HepG2 (cell line): ENCODE measurements around the gene GIPC2. TPM values are rescaled to one million over a fixed set of nuclear protein-coding genes. Genes with fewer than 3 reads are reported as not detected.

Experiments
- ATAC-seq: fragments of 200-7000 bp; cut with Tn5 transposase; 3 replicates; pipeline ENCODE4 v1.9.1; 2020; ENCODE audit warnings: mild to moderate bottlenecking, moderate library complexity
- BruUV-seq: library from RNA; stranded (reverse); fragments of 400-500 nt; replicated peaks from 2 replicates; lab custom pipeline; 2021; lab: Mats Ljungman, UMichigan
- CTCF ChIA-PET: fragments of 300-600 bp; formaldehyde crosslinking; extraction: SDS; loops from one replicate; lab custom pipeline; 2021; ENCODE audit warnings: low total read pairs, inconsistent platforms, low intra/inter-chr PET ratio; lab: Yijun Ruan, JAX
- POLR2A ChIA-PET: fragments of 350-600 bp; sonication (Branson Sonifier 250); formaldehyde crosslinking; loops from one replicate; lab custom pipeline; 2020; ENCODE audit warnings: antibody characterized with exemption, inconsistent platforms; lab: Yijun Ruan, JAX
- DNase-seq: peaks from one replicate; pipeline ENCODE4 v3.0.0-alpha.2; 2015; ENCODE audit warnings: low spot score
- FAIRE-seq: peaks from 3 replicates; lab custom pipeline; 2011; peaks lifted over from hg19 to GRCh38; lab: Jason Lieb, UNC
- H2AFZ ChIP-seq: one replicate; pipeline ENCODE4 v1.6.1; 2011; ENCODE audit warnings: low read length, inconsistent platforms
- H3K27ac ChIP-seq: fragments of 300-600 bp; 3 replicates; pipeline ENCODE4 v1.8.0; 2011; ENCODE audit warnings: mixed run types, mild to moderate bottlenecking, mixed read lengths, low read length, inconsistent platforms; ENCODE audit not compliant: insufficient read depth; ENCODE audit errors: extremely low read length
- H3K27me3 ChIP-seq, 2 experiments: fragments of 200-600 bp in 1 of 2; 2 replicates in 1 of 2; 3 replicates in 1 of 2; pipeline versions ENCODE4 v1.6.0 to v1.8.0; 2011; ENCODE audit warnings: low read length in 2 of 2, mild to moderate bottlenecking in 2 of 2, moderate library complexity in 2 of 2, inconsistent platforms in 1 of 2; ENCODE audit not compliant: insufficient read depth in 2 of 2, control insufficient read depth in 1 of 2
- H3K36me3 ChIP-seq, 2 experiments: fragments of 200-600 bp in 1 of 2; replicated peaks in 1 of 2; 2 replicates in 1 of 2; 3 replicates in 1 of 2; pipeline versions ENCODE4 v1.5.1 to v1.8.0; 2011; ENCODE audit warnings: low read length in 2 of 2, inconsistent platforms in 1 of 2; ENCODE audit not compliant: insufficient read depth in 2 of 2, control insufficient read depth in 1 of 2
- H3K4me1 ChIP-seq: 2 replicates; pipeline ENCODE4 v1.5.1; 2012; ENCODE audit warnings: low read length, inconsistent platforms; ENCODE audit not compliant: insufficient read depth
- H3K4me2 ChIP-seq: 2 replicates; pipeline ENCODE4 v1.6.0; 2011; ENCODE audit warnings: low read depth, low read length, inconsistent platforms
- H3K4me3 ChIP-seq, 3 experiments: fragments of 200-600 bp in 1 of 3; sonication (generic), shearing (Covaris generic) in 1 of 3; replicated peaks in 1 of 3; 2 replicates each; pipeline ENCODE4 v1.5.1; 2011 to 2016; ENCODE audit warnings: low read length in 3 of 3, inconsistent platforms in 2 of 3, low read depth in 2 of 3, mild to moderate bottlenecking in 2 of 3, control low read depth in 1 of 3, mixed read lengths in 1 of 3; ENCODE audit not compliant: insufficient read depth in 1 of 3
- H3K79me2 ChIP-seq: one replicate; pipeline ENCODE4 v1.6.1; 2011; ENCODE audit warnings: low read length, inconsistent platforms; ENCODE audit not compliant: insufficient read depth
- H3K9ac ChIP-seq: 2 replicates; pipeline ENCODE4 v1.6.0; 2011; ENCODE audit warnings: mild to moderate bottlenecking, low read depth, low read length, inconsistent platforms; ENCODE audit not compliant: insufficient read depth
- H3K9me3 ChIP-seq: 2 replicates; pipeline ENCODE4 v1.5.1; 2012; ENCODE audit warnings: mild to moderate bottlenecking, low read length
- H4K20me1 ChIP-seq: 2 replicates; pipeline ENCODE4 v1.6.0; 2011; ENCODE audit warnings: inconsistent platforms, mild to moderate bottlenecking, low read length, moderate library complexity; ENCODE audit not compliant: insufficient read depth
- IRF9 ChIP-seq: sonication (generic); formaldehyde crosslinking; IDR thresholded peaks from 2 replicates; pipeline ENCODE4 v1.8.0; 2022; ENCODE audit warnings: missing genetic modification reagents, mild to moderate bottlenecking, borderline replicate concordance
- MAFG ChIP-seq: sonication (generic); formaldehyde crosslinking; IDR thresholded peaks from 2 replicates; pipeline ENCODE4 v1.5.1; 2020; ENCODE audit warnings: mild to moderate bottlenecking, missing genetic modification reagents
- NCOA2 ChIP-seq: sonication (generic); formaldehyde crosslinking; IDR thresholded peaks from 2 replicates; pipeline ENCODE4 v1.8.0; 2022; ENCODE audit warnings: inconsistent platforms
- POLR2G ChIP-seq: fragments of 200-400 bp; formaldehyde crosslinking; IDR thresholded peaks from 2 replicates; pipeline ENCODE4 v1.6.1; 2018; ENCODE audit warnings: mild to moderate bottlenecking, low read depth, low read length, moderate library complexity
- RBM39 ChIP-seq: fragments of 200-400 bp; formaldehyde crosslinking; IDR thresholded peaks from one replicate; pipeline ENCODE4 v1.6.1; 2018; ENCODE audit warnings: antibody characterized with exemption, mild to moderate bottlenecking, low read depth, low read length; ENCODE audit not compliant: poor library complexity, severe bottlenecking
- RNF2 ChIP-seq: fragments of 450-650 bp; conservative IDR thresholded peaks from 2 replicates; pipeline ENCODE4 v1.6.1; 2016; ENCODE audit warnings: low read depth
- TBX2 ChIP-seq: sonication (generic); formaldehyde crosslinking; IDR thresholded peaks from 2 replicates; pipeline ENCODE4 v1.5.0; 2020; ENCODE audit warnings: missing genetic modification reagents, mild to moderate bottlenecking, borderline replicate concordance
- THYN1 ChIP-seq: sonication (generic); formaldehyde crosslinking; IDR thresholded peaks from 2 replicates; pipeline ENCODE4 v1.8.1; 2023; ENCODE audit warnings: low read depth, mild to moderate bottlenecking, moderate library complexity, missing genetic modification reagents, borderline replicate concordance
- TSC22D2 ChIP-seq: sonication (generic); formaldehyde crosslinking; IDR thresholded peaks from 2 replicates; pipeline ENCODE4 v1.5.1; 2020; ENCODE audit warnings: missing genetic modification reagents, mild to moderate bottlenecking, borderline replicate concordance
- ZNF331 ChIP-seq: sonication (generic); formaldehyde crosslinking; IDR thresholded peaks from 2 replicates; pipeline ENCODE4 v1.4.0; 2020; ENCODE audit warnings: missing genetic modification reagents
- ZNF883 ChIP-seq: sonication (generic); formaldehyde crosslinking; IDR thresholded peaks from 2 replicates; pipeline ENCODE4 v1.5.1; 2020; ENCODE audit warnings: mild to moderate bottlenecking, missing genetic modification reagents; ENCODE audit errors: not compliant biosample characterization
- WGBS: methylation state at CpG from one replicate; pipeline ENCODE4 v1.1.6; 2017; ENCODE audit warnings: low lambda C conversion rate; 5-methylcytosine and 5-hydroxymethylcytosine counted together
- in situ Hi-C: cut with HindIII; loops from 2 replicates; pipeline ENCODE4 v1.10.0; 2017; ENCODE audit warnings: low pct_unique_long_range_greater_than_20kb; ENCODE audit not compliant: extremely low pct_ligation_motif_present
- intact Hi-C: fragments of 100-400 bp; cut with micrococcal nuclease; formaldehyde crosslinking; loops from one replicate; pipeline ENCODE4 v1.10.0; 2022; ENCODE audit not compliant: unreplicated experiment
- polyA plus RNA-seq, 8 experiments: library from polyadenylated mRNA; depleted of rRNA in 3 of 8; stranded (reverse) in 7 of 8; unstranded in 1 of 8; fragments of >200 nt; fragmentation: Illumina TruSeq in 4 of 8; extraction: Trizol in 4 of 8; gene quantifications; 2 replicates each; pipeline versions ENCODE4 v1.2.1 to v1.2.3, GENCODE V29; 2011 to 2016; ENCODE audit warnings: low read depth in 4 of 8, missing spikeins in 1 of 8, mixed read lengths in 1 of 8; ENCODE audit not compliant: insufficient read depth in 1 of 8
- total RNA-seq, 5 experiments: library from RNA; depleted of rRNA; stranded (reverse); fragments of >200 nt; fragmentation: Illumina TruSeq; extraction: Trizol; gene quantifications; 2 replicates each; pipeline ENCODE4 v1.2.3, GENCODE V29; 2016; ENCODE audit warnings: low read depth in 1 of 5
- TF ChIP-seq, protein P1 (sequence below): sonication (generic); formaldehyde crosslinking; IDR thresholded peaks from 2 replicates; pipeline ENCODE4 v1.5.0; 2020; ENCODE audit warnings: missing genetic modification reagents
- TF ChIP-seq, protein P2 (sequence below): sonication (generic); formaldehyde crosslinking; IDR thresholded peaks from 2 replicates; pipeline ENCODE4 v1.5.0; 2020; ENCODE audit warnings: mild to moderate bottlenecking, missing genetic modification reagents, borderline replicate concordance

Gene GIPC2
- total and polyA plus RNA-seq, 2 of the 13 experiments (the other 11 are each of a cell fraction or from before 2014, with no cell fraction given): 6.1 to 21.6 TPM

- H3K36me3 ChIP-seq: peaks cover 0 to 4% of the 10 kb centered on the region in 2 experiments; a peak in 1 of 5 replicates
- H3K27me3 ChIP-seq: no peaks in the 10 kb centered on the region
- H3K9ac ChIP-seq: no peak overlapping the region
- no TSS peak for BruUV-seq
- 0 out of 2 replicates have a peak, but pooled peaks cover 5% of the 10 kb centered on the region for H4K20me1 ChIP-seq
- peaks cover 62% of the 10 kb centered on the region for H3K79me2 ChIP-seq
- WGBS: 97% methylated on average over 2 of the region's 2 CpGs
- peaks cover 17% of the 10 kb centered on the region for H3K4me1 ChIP-seq
- DNase-seq: no peak
- in situ Hi-C loops (no loop called here), intact Hi-C loops (no loop called here)
- no peak for FAIRE-seq
- H3K27ac ChIP-seq: no peak overlapping the region
- no peak overlapping the region for H3K4me3 ChIP-seq
- H3K9me3 ChIP-seq: no peaks in the 10 kb centered on the region
- H2AFZ ChIP-seq: no peak overlapping the region
- no peak for ATAC-seq
- H3K4me2 ChIP-seq: no peak overlapping the region
- ChIA-PET POLR2A (no interaction called here), CTCF (no interaction called here)
- no peak for TF ChIP-seq RNF2
- no peak for TF ChIP-seq ZNF331 (CRISPR knock-in tag)
- no peak for TF ChIP-seq TBX2 (CRISPR knock-in tag)
Observed at GRCh38 chr1:78052685-78053405, 7.1 kb downstream of the GIPC2 start.

GRCh38 chr1:78053498-78053897 is 7.7 kb downstream of the GIPC2 start:
- FAIRE-seq (no peak), DNase-seq (no peak), ATAC-seq (no peak)
- Histone ChIP-seq H3K4me1 (peaks cover 11% of the 10 kb centered on the region), H3K36me3 (peaks cover 0 to 4% of the 10 kb centered on the region in 2 experiments; a peak in 1 of 5 replicates), H2AFZ (no peak overlapping the region), H3K4me2 (no peak overlapping the region), H4K20me1 (0 out of 2 replicates have a peak, but pooled peaks cover 5% of the 10 kb centered on the region), H3K27ac (no peak overlapping the region), H3K79me2 (peaks cover 62% of the 10 kb centered on the region), H3K9me3 (no peaks in the 10 kb centered on the region), H3K9ac (no peak overlapping the region), H3K4me3 (no peak overlapping the region), H3K27me3 (no peaks in the 10 kb centered on the region)
- in situ Hi-C loops: no loop called here
- POLR2A ChIA-PET: no interaction called here
- WGBS: 93% methylated on average over 2 of the region's 2 CpGs
- CTCF ChIA-PET: no interaction called here
- intact Hi-C loops: no loop called here
- no TSS peak for BruUV-seq
- TF ChIP-seq RBM39 (no peak), IRF9 (no peak), NCOA2 (CRISPR knock-in tag) (no peak), POLR2G (no peak), TSC22D2 (no peak), MAFG (CRISPR knock-in tag) (no peak), ZNF883 (CRISPR knock-in tag) (no peak), THYN1 (no peak)
- TF ChIP-seq, protein P1, sequence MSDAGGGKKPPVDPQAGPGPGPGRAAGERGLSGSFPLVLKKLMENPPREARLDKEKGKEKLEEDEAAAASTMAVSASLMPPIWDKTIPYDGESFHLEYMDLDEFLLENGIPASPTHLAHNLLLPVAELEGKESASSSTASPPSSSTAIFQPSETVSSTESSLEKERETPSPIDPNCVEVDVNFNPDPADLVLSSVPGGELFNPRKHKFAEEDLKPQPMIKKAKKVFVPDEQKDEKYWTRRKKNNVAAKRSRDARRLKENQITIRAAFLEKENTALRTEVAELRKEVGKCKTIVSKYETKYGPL (CRISPR knock-in tag): no peak
- TF ChIP-seq, protein P2, sequence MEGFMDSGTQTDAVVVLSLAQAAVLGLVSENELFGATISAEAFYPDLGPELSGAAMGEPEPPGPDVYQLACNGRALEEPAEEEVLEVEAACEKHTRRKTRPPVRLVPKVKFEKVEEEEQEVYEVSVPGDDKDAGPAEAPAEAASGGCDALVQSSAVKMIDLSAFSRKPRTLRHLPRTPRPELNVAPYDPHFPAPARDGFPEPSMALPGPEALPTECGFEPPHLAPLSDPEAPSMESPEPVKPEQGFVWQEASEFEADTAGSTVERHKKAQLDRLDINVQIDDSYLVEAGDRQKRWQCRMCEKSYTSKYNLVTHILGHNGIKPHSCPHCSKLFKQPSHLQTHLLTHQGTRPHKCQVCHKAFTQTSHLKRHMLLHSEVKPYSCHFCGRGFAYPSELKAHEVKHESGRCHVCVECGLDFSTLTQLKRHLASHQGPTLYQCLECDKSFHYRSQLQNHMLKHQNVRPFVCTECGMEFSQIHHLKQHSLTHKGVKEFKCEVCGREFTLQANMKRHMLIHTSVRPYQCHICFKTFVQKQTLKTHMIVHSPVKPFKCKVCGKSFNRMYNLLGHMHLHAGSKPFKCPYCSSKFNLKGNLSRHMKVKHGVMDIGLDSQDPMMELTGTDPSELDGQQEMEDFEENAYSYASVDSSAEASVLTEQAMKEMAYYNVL (CRISPR knock-in tag): no peak
